SK-MEL-5 (cell line): Measurements from ENCODE around the gene CD1C. TPM values are rescaled to one million over a fixed set of nuclear protein-coding genes. Genes with fewer than 3 reads are reported as not detected.

Experiments
- total RNA-seq: library from RNA; depleted of rRNA; stranded (reverse); fragments of >200 nt; shearing (Covaris generic); gene quantifications from 2 replicates; pipeline ENCODE4 v1.2.3, GENCODE V29; 2014; rRNA removed

The CD1C gene
- total RNA-seq, 1 experiment from 2014 or later, result not detected

Other genes with a start within 250 kb of the CD1C start
- not detected in 2 replicates for gene CD1D, start 109.0 kb upstream of the CD1C start, total RNA-seq
- not detected in 2 replicates for gene CD1A, start 35.5 kb upstream of the CD1C start, total RNA-seq
- not detected in 2 replicates for gene CD1B, start 41.6 kb downstream of the CD1C start, total RNA-seq
- not detected in 2 replicates for gene CD1E, start 64.0 kb downstream of the CD1C start, total RNA-seq
- gene OR10T2, start 109.5 kb downstream of the CD1C start, total RNA-seq, result not detected in 2 replicates
- not detected in 2 replicates for gene OR10K2, start 136.3 kb downstream of the CD1C start, total RNA-seq
- gene OR10K1, start 171.9 kb downstream of the CD1C start, total RNA-seq, result not detected in 2 replicates
- gene OR10R2, start 182.3 kb downstream of the CD1C start, total RNA-seq, result not detected in 2 replicates